GM23338 (cell line): ENCODE results near the gene TIMM10B. TPM values are rescaled to one million over a fixed set of nuclear protein-coding genes. Genes with fewer than 3 reads are reported as not detected.

Source experiments
- ATAC-seq: fragments of 200-7000 bp; cut with Tn5 transposase; 3 replicates; pipeline ENCODE4 v1.9.1; 2020
- DNase-seq: peaks from one replicate; pipeline ENCODE4 v3.0.0-alpha.2; 2015; ENCODE audit warnings: low spot score
- H2AFZ ChIP-seq: fragments of 200-600 bp; sonication (generic); 2 replicates; pipeline ENCODE4 v1.8.0; 2016; ENCODE audit warnings: antibody characterized with exemption, mild to moderate bottlenecking, moderate library complexity
- H3F3A ChIP-seq: fragments of 200-600 bp; sonication (generic); replicated peaks from 2 replicates; pipeline ENCODE4 v1.8.0; 2017; ENCODE audit warnings: antibody characterized with exemption, mixed run types, low read depth
- H3K27ac ChIP-seq: fragments of 200-600 bp; sonication (generic); 2 replicates; pipeline ENCODE4 v1.6.1; 2016; ENCODE audit warnings: low read depth
- H3K27me3 ChIP-seq: fragments of 200-600 bp; sonication (generic); 2 replicates; pipeline ENCODE4 v1.8.0; 2016; ENCODE audit warnings: mild to moderate bottlenecking, mixed run types, moderate library complexity; ENCODE audit not compliant: insufficient read depth
- H3K36me3 ChIP-seq: fragments of 200-600 bp; sonication (generic); 2 replicates; pipeline ENCODE4 v1.8.0; 2016; ENCODE audit warnings: mild to moderate bottlenecking; ENCODE audit not compliant: insufficient read depth
- H3K4me1 ChIP-seq: fragments of 200-600 bp; sonication (generic); 2 replicates; pipeline ENCODE4 v1.8.0; 2016; ENCODE audit warnings: mild to moderate bottlenecking, moderate library complexity; ENCODE audit not compliant: insufficient read depth
- H3K4me2 ChIP-seq: fragments of 200-600 bp; sonication (generic); 2 replicates; pipeline ENCODE4 v1.7.1; 2017; ENCODE audit warnings: mixed run types
- H3K4me3 ChIP-seq: fragments of 200-600 bp; sonication (generic); 2 replicates; pipeline ENCODE4 v1.6.1; 2016; ENCODE audit warnings: mixed run types
- H3K79me2 ChIP-seq: fragments of 200-600 bp; sonication (generic); replicated peaks from 2 replicates; pipeline ENCODE4 v1.8.0; 2017; ENCODE audit warnings: mild to moderate bottlenecking; ENCODE audit not compliant: insufficient read depth
- H3K9me2 ChIP-seq: fragments of 200-600 bp; sonication (generic); 2 replicates; pipeline ENCODE4 v1.8.0; 2017; ENCODE audit not compliant: insufficient read depth
- H4K20me1 ChIP-seq: fragments of 200-600 bp; sonication (generic); replicated peaks from 2 replicates; pipeline ENCODE4 v1.8.0; 2017; ENCODE audit warnings: mild to moderate bottlenecking; ENCODE audit not compliant: insufficient read depth
- H3K27ac Mint-ChIP-seq: 2 replicates; pipeline ENCODE4 v1.8.0; 2020; ENCODE audit warnings: inconsistent platforms, mild to moderate bottlenecking, moderate library complexity, mixed read lengths
- H3K27me3 Mint-ChIP-seq: 3 replicates; pipeline ENCODE4 v1.8.0; 2022; ENCODE audit warnings: low read depth, mild to moderate bottlenecking, moderate library complexity, mixed read lengths, inconsistent platforms; ENCODE audit not compliant: insufficient read depth, poor library complexity
- H3K36me3 Mint-ChIP-seq: 3 replicates; pipeline ENCODE4 v1.8.0; 2021; ENCODE audit warnings: low read depth, mild to moderate bottlenecking, inconsistent platforms, moderate library complexity, mixed read lengths
- H3K4me1 Mint-ChIP-seq: 3 replicates; pipeline ENCODE4 v1.8.0; 2020; ENCODE audit warnings: mild to moderate bottlenecking, inconsistent platforms, mixed read lengths
- H3K4me3 Mint-ChIP-seq: 3 replicates; pipeline ENCODE4 v1.8.0; 2021; ENCODE audit warnings: moderate library complexity, mild to moderate bottlenecking, inconsistent platforms, mixed read lengths
- H3K9me3 Mint-ChIP-seq: 3 replicates; pipeline ENCODE4 v1.8.0; 2020; ENCODE audit warnings: moderate library complexity, mild to moderate bottlenecking, inconsistent platforms, mixed read lengths
- CREB1 ChIP-seq: fragments of 250-450 bp; sonication (Bioruptor Pico); IDR thresholded peaks from 2 replicates; pipeline ENCODE4 v1.5.0; 2020; ENCODE audit warnings: low read depth, mild to moderate bottlenecking, moderate library complexity
- POLR2AphosphoS5 ChIP-seq: IDR thresholded peaks from 2 replicates; pipeline ENCODE4 v1.6.1; 2016; ENCODE audit warnings: antibody characterized with exemption, low read depth
- ZNF462 ChIP-seq: fragments of 250-450 bp; sonication (Bioruptor Pico); IDR thresholded peaks from 2 replicates; pipeline ENCODE4 v1.5.0; 2020; ENCODE audit warnings: mild to moderate bottlenecking, moderate library complexity
- long read RNA-seq: library from polyadenylated mRNA; unstranded; transcript quantifications from one replicate; pipeline ENCODE4 v2.0.0, GENCODE V29; 2020; ENCODE audit not compliant: unreplicated experiment
- polyA plus RNA-seq: library from polyadenylated mRNA; unstranded; fragments of >200 nt; fragmentation: Nextera tagmentation; extraction: Ambion mirVana; gene quantifications from 2 replicates; pipeline ENCODE4 v1.2.1, GENCODE V29; 2016
- total RNA-seq: library from RNA; depleted of rRNA; stranded (reverse); fragments of >200 nt; shearing (Covaris generic); gene quantifications from 2 replicates; pipeline ENCODE4 v1.2.3, GENCODE V29; 2014; rRNA removed
- TF ChIP-seq, protein P1 (sequence below): IDR thresholded peaks from 2 replicates; pipeline ENCODE4 v1.6.1; 2016; ENCODE audit warnings: antibody characterized with exemption

TIMM10B gene, protein sequence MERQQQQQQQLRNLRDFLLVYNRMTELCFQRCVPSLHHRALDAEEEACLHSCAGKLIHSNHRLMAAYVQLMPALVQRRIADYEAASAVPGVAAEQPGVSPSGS
- total RNA-seq: 54.2 and 76.4 TPM in 2 replicates
- 25.0 and 30.8 TPM in 2 replicates for polyA plus RNA-seq
- long read RNA-seq, transcript TIMM10B-201 (3 exons, 2,840 nt): major isoform, 31 of 35 reads
- long read RNA-seq, partial matches to known transcripts: 0 of 35 reads
- long read RNA-seq, other reads (novel, unspliced or antisense): 1 of 35 reads

DNA sequence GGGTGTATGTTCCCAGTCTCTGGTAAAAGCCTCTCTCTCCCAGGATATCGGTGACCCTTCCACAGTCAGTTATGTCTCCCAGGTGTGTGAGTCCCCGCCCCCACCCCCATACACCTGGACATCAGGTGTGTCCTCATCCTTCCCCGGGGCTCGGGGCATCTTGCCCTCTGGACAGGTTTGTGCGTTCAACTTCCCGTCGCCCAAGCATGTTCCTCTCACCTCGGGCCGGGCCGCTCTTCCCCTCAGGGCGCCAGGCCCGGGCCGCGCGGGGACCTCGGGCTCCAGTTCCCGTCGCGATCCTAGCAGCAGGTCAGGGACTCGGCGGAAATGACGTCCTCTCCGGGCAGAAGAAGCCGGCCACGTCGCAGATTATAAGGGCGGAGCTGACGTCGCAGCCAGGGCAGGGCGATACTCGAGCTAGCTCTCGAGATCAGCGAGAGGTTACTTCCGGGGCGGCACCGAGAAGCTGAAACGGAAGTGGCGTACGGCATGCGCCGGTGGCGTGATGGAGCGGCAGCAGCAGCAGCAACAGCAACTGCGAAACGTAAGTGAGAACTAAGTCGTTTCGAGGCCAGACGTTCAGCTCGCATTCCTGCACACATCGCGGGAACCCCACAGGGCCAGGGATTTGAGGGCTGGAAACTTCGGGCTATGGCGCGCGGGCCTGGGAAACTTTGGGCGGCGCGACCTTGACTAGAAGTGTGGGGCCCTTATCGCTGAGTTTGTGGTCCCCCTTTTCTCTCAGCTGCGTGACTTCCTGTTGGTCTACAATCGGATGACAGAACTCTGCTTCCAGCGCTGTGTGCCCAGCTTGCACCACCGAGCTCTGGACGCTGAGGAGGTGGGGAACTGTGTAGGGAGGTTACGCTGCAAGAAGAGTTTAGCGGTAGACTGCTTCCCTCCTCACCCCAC lies at the start of gene TIMM10B, which contains the start of gene ARFIP2:
Gene TIMM10B (plus strand): TSS at position 490 of the 912 bp plus-strand sequence. CDS start 16 bp downstream, at position 506.
Gene ARFIP2 (minus strand): TSS at position 320 of the 912 bp plus-strand sequence. CDS start 910 bp downstream, outside the sequence.
- H3K9me2 ChIP-seq: no peaks in the 10 kb centered on the region

More for the DNA sequence above, at the start of gene TIMM10B, which contains the start of gene ARFIP2:
- H3K4me3 Mint-ChIP-seq: peak within 1 kb of the TSS; percentile 99
- Histone ChIP-seq H3K27me3 (no peaks in the 10 kb centered on the region), H3K4me1 (peaks cover 6% of the 10 kb centered on the region; the same call in 1 of the 2 replicates), H3K36me3 (peaks cover 40% of the 10 kb centered on the region), H3F3A (peaks cover 13% of the 10 kb centered on the region; the same call in 1 of the 2 replicates), H3K79me2 (peaks cover 49% of the 10 kb centered on the region), H2AFZ (peak within 1 kb of the TSS; percentile 44; the same call in 1 of the 2 replicates), H4K20me1 (peaks cover 14% of the 10 kb centered on the region), H3K27ac (peak within 1 kb of the TSS; percentile 96), H3K4me2 (peak within 1 kb of the TSS; percentile 97), H3K4me3 (peak within 1 kb of the TSS; percentile 95)
- peaks cover 9% of the 10 kb centered on the region for H3K27me3 Mint-ChIP-seq
- TF ChIP-seq CREB1 (CRISPR knock-in tag) (peak; percentile 96), POLR2AphosphoS5 (peak; percentile 96), ZNF462 (CRISPR knock-in tag) (no peak)
- TF ChIP-seq, protein P1, sequence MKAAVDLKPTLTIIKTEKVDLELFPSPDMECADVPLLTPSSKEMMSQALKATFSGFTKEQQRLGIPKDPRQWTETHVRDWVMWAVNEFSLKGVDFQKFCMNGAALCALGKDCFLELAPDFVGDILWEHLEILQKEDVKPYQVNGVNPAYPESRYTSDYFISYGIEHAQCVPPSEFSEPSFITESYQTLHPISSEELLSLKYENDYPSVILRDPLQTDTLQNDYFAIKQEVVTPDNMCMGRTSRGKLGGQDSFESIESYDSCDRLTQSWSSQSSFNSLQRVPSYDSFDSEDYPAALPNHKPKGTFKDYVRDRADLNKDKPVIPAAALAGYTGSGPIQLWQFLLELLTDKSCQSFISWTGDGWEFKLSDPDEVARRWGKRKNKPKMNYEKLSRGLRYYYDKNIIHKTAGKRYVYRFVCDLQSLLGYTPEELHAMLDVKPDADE: peak; percentile 90
- H3K27ac Mint-ChIP-seq: peak within 1 kb of the TSS; percentile 99
- DNase-seq (peak; percentile 99), ATAC-seq (peak; percentile 96)
- peaks cover 49% of the 10 kb centered on the region for H3K36me3 Mint-ChIP-seq
- no peaks in the 10 kb centered on the region; the same call in 2 of the 3 replicates for H3K9me3 Mint-ChIP-seq
- peaks cover 14% of the 10 kb centered on the region for H3K4me1 Mint-ChIP-seq
